GM23338 (cell line): ENCODE results near the gene MBD5. TPM values are rescaled to one million over a fixed set of nuclear protein-coding genes. Genes with fewer than 3 reads are reported as not detected.

Source experiments
- ATAC-seq: fragments of 200-7000 bp; cut with Tn5 transposase; 3 replicates; pipeline ENCODE4 v1.9.1; 2020
- DNase-seq: peaks from one replicate; pipeline ENCODE4 v3.0.0-alpha.2; 2015; ENCODE audit warnings: low spot score
- H2AFZ ChIP-seq: fragments of 200-600 bp; sonication (generic); 2 replicates; pipeline ENCODE4 v1.8.0; 2016; ENCODE audit warnings: antibody characterized with exemption, mild to moderate bottlenecking, moderate library complexity
- H3F3A ChIP-seq: fragments of 200-600 bp; sonication (generic); replicated peaks from 2 replicates; pipeline ENCODE4 v1.8.0; 2017; ENCODE audit warnings: antibody characterized with exemption, mixed run types, low read depth
- H3K27ac ChIP-seq: fragments of 200-600 bp; sonication (generic); 2 replicates; pipeline ENCODE4 v1.6.1; 2016; ENCODE audit warnings: low read depth
- H3K27me3 ChIP-seq: fragments of 200-600 bp; sonication (generic); 2 replicates; pipeline ENCODE4 v1.8.0; 2016; ENCODE audit warnings: mild to moderate bottlenecking, mixed run types, moderate library complexity; ENCODE audit not compliant: insufficient read depth
- H3K36me3 ChIP-seq: fragments of 200-600 bp; sonication (generic); 2 replicates; pipeline ENCODE4 v1.8.0; 2016; ENCODE audit warnings: mild to moderate bottlenecking; ENCODE audit not compliant: insufficient read depth
- H3K4me1 ChIP-seq: fragments of 200-600 bp; sonication (generic); 2 replicates; pipeline ENCODE4 v1.8.0; 2016; ENCODE audit warnings: mild to moderate bottlenecking, moderate library complexity; ENCODE audit not compliant: insufficient read depth
- H3K4me2 ChIP-seq: fragments of 200-600 bp; sonication (generic); 2 replicates; pipeline ENCODE4 v1.7.1; 2017; ENCODE audit warnings: mixed run types
- H3K4me3 ChIP-seq: fragments of 200-600 bp; sonication (generic); 2 replicates; pipeline ENCODE4 v1.6.1; 2016; ENCODE audit warnings: mixed run types
- H3K79me2 ChIP-seq: fragments of 200-600 bp; sonication (generic); replicated peaks from 2 replicates; pipeline ENCODE4 v1.8.0; 2017; ENCODE audit warnings: mild to moderate bottlenecking; ENCODE audit not compliant: insufficient read depth
- H3K9me2 ChIP-seq: fragments of 200-600 bp; sonication (generic); 2 replicates; pipeline ENCODE4 v1.8.0; 2017; ENCODE audit not compliant: insufficient read depth
- H4K20me1 ChIP-seq: fragments of 200-600 bp; sonication (generic); replicated peaks from 2 replicates; pipeline ENCODE4 v1.8.0; 2017; ENCODE audit warnings: mild to moderate bottlenecking; ENCODE audit not compliant: insufficient read depth
- H3K27ac Mint-ChIP-seq: 2 replicates; pipeline ENCODE4 v1.8.0; 2020; ENCODE audit warnings: inconsistent platforms, mild to moderate bottlenecking, moderate library complexity, mixed read lengths
- H3K27me3 Mint-ChIP-seq: 3 replicates; pipeline ENCODE4 v1.8.0; 2022; ENCODE audit warnings: low read depth, mild to moderate bottlenecking, moderate library complexity, mixed read lengths, inconsistent platforms; ENCODE audit not compliant: insufficient read depth, poor library complexity
- H3K36me3 Mint-ChIP-seq: 3 replicates; pipeline ENCODE4 v1.8.0; 2021; ENCODE audit warnings: low read depth, mild to moderate bottlenecking, inconsistent platforms, moderate library complexity, mixed read lengths
- H3K4me1 Mint-ChIP-seq: 3 replicates; pipeline ENCODE4 v1.8.0; 2020; ENCODE audit warnings: mild to moderate bottlenecking, inconsistent platforms, mixed read lengths
- H3K4me3 Mint-ChIP-seq: 3 replicates; pipeline ENCODE4 v1.8.0; 2021; ENCODE audit warnings: moderate library complexity, mild to moderate bottlenecking, inconsistent platforms, mixed read lengths
- H3K9me3 Mint-ChIP-seq: 3 replicates; pipeline ENCODE4 v1.8.0; 2020; ENCODE audit warnings: moderate library complexity, mild to moderate bottlenecking, inconsistent platforms, mixed read lengths
- CREB1 ChIP-seq: fragments of 250-450 bp; sonication (Bioruptor Pico); IDR thresholded peaks from 2 replicates; pipeline ENCODE4 v1.5.0; 2020; ENCODE audit warnings: low read depth, mild to moderate bottlenecking, moderate library complexity
- ETS1 ChIP-seq: IDR thresholded peaks from 2 replicates; pipeline ENCODE4 v1.6.1; 2016; ENCODE audit warnings: antibody characterized with exemption
- EZH2phosphoT487 ChIP-seq: fragments of 200-600 bp; sonication (generic); IDR thresholded peaks from one replicate; pipeline ENCODE4 v1.8.1; 2018; ENCODE audit warnings: antibody characterized with exemption; ENCODE audit not compliant: unreplicated experiment
- JUNB ChIP-seq: IDR thresholded peaks from one replicate; pipeline ENCODE4 v1.6.1; 2016; ENCODE audit warnings: antibody characterized with exemption; ENCODE audit not compliant: unreplicated experiment
- NANOG ChIP-seq: IDR thresholded peaks from 2 replicates; pipeline ENCODE4 v1.6.1; 2016; ENCODE audit warnings: antibody characterized with exemption, borderline replicate concordance
- POLR2AphosphoS5 ChIP-seq: IDR thresholded peaks from 2 replicates; pipeline ENCODE4 v1.6.1; 2016; ENCODE audit warnings: antibody characterized with exemption, low read depth
- REST ChIP-seq: IDR thresholded peaks from one replicate; pipeline ENCODE4 v1.6.1; 2018; ENCODE audit warnings: antibody characterized with exemption; ENCODE audit not compliant: unreplicated experiment
- STAT1 ChIP-seq: IDR thresholded peaks from one replicate; pipeline ENCODE4 v1.6.1; 2016; ENCODE audit warnings: antibody characterized with exemption; ENCODE audit not compliant: unreplicated experiment
- ZNF114 ChIP-seq: fragments of 250-450 bp; sonication (Bioruptor Pico); IDR thresholded peaks from 2 replicates; pipeline ENCODE4 v1.5.0; 2020; ENCODE audit warnings: mild to moderate bottlenecking, moderate library complexity
- ZNF331 ChIP-seq: fragments of 250-450 bp; sonication (Bioruptor Pico); IDR thresholded peaks from 2 replicates; pipeline ENCODE4 v1.5.0; 2020; ENCODE audit warnings: low read depth, mild to moderate bottlenecking, moderate library complexity
- ZNF462 ChIP-seq: fragments of 250-450 bp; sonication (Bioruptor Pico); IDR thresholded peaks from 2 replicates; pipeline ENCODE4 v1.5.0; 2020; ENCODE audit warnings: mild to moderate bottlenecking, moderate library complexity
- polyA plus RNA-seq: library from polyadenylated mRNA; unstranded; fragments of >200 nt; fragmentation: Nextera tagmentation; extraction: Ambion mirVana; gene quantifications from 2 replicates; pipeline ENCODE4 v1.2.1, GENCODE V29; 2016
- total RNA-seq: library from RNA; depleted of rRNA; stranded (reverse); fragments of >200 nt; shearing (Covaris generic); gene quantifications from 2 replicates; pipeline ENCODE4 v1.2.3, GENCODE V29; 2014

Gene MBD5
- total and polyA plus RNA-seq, 2 experiments from 2014 or later = 16.2 to 23.1 TPM

GRCh38 chr2:148350199-148350598 lies 329.3 kb downstream of the MBD5 start:
- no peaks in the 10 kb centered on the region for H3F3A ChIP-seq
- no peak overlapping the region for H3K4me2 ChIP-seq
- no peak overlapping the region for H2AFZ ChIP-seq
- H3K9me3 Mint-ChIP-seq = peaks cover 11% of the 10 kb centered on the region
- H3K79me2 ChIP-seq = no peaks in the 10 kb centered on the region
- no peaks in the 10 kb centered on the region for H4K20me1 ChIP-seq
- no peak for ATAC-seq
- H3K9me2 ChIP-seq = no peaks in the 10 kb centered on the region
- H3K36me3 ChIP-seq = no peaks in the 10 kb centered on the region
- H3K36me3 Mint-ChIP-seq = peaks cover 9% of the 10 kb centered on the region
- H3K4me1 ChIP-seq = peaks cover 7% of the 10 kb centered on the region; the same call in 1 of the 2 replicates
- H3K4me3 ChIP-seq = no peak overlapping the region
- H3K27me3 Mint-ChIP-seq = no peaks in the 10 kb centered on the region
- H3K4me1 Mint-ChIP-seq = peaks cover 8% of the 10 kb centered on the region
- DNase-seq = no peak
- no peak overlapping the region for H3K4me3 Mint-ChIP-seq
- H3K27ac ChIP-seq = no peak overlapping the region
- no peaks in the 10 kb centered on the region for H3K27me3 ChIP-seq
- H3K27ac Mint-ChIP-seq = no peak overlapping the region
- TF ChIP-seq EZH2phosphoT487 (no peak), JUNB (no peak), NANOG (no peak), POLR2AphosphoS5 (no peak), ZNF114 (no peak), STAT1 (no peak)

GRCh38 chr2:148351437-148352143 lies 330.7 kb downstream of the MBD5 start:
- DNase-seq (no peak), ATAC-seq (no peak)
- Histone ChIP-seq H3K79me2 (no peaks in the 10 kb centered on the region), H3K4me2 (no peak overlapping the region), H3K27me3 (no peaks in the 10 kb centered on the region), H3K4me3 (no peak overlapping the region), H3K9me2 (no peaks in the 10 kb centered on the region), H4K20me1 (no peaks in the 10 kb centered on the region), H3K27ac (no peak overlapping the region), H2AFZ (no peak overlapping the region), H3K4me1 (peaks cover 7% of the 10 kb centered on the region; the same call in 1 of the 2 replicates), H3K36me3 (no peaks in the 10 kb centered on the region), H3F3A (no peaks in the 10 kb centered on the region)
- Mint-ChIP-seq H3K36me3 (peaks cover 9% of the 10 kb centered on the region), H3K4me1 (peaks cover 8% of the 10 kb centered on the region), H3K27ac (no peak overlapping the region), H3K4me3 (no peak overlapping the region), H3K27me3 (no peaks in the 10 kb centered on the region), H3K9me3 (peaks cover 15% of the 10 kb centered on the region)
- TF ChIP-seq ZNF114 (no peak), NANOG (no peak), STAT1 (no peak), ZNF462 (CRISPR knock-in tag) (no peak), ETS1 (no peak), CREB1 (CRISPR knock-in tag) (no peak), REST (no peak), ZNF331 (CRISPR knock-in tag) (no peak), POLR2AphosphoS5 (no peak)
